H1 (cell line): ENCODE measurements around the gene CHTF8. TPM values are rescaled to one million over a fixed set of nuclear protein-coding genes. Genes with fewer than 3 reads are reported as not detected.

Source experiments
- CTCF ChIA-PET: fragments of 300-600 bp; sonication (Branson Sonifier 250); formaldehyde crosslinking; loops from one replicate; lab custom pipeline; 2021; ENCODE audit not compliant: partially characterized antibody; lab: Charles Lee
- POLR2A ChIA-PET: fragments of 300-600 bp; sonication (Branson Sonifier 250); formaldehyde crosslinking; loops from one replicate; lab custom pipeline; 2021; ENCODE audit warnings: inconsistent platforms; ENCODE audit not compliant: partially characterized antibody; lab: Charles Lee
- DNase-seq, 2 experiments: peaks; one replicate each; pipeline versions ENCODE4 v3.0.0 to v3.0.0-alpha.2; 2010 to 2022; ENCODE audit warnings: low spot score in 2 of 2, low read depth in 1 of 2, mixed read lengths in 1 of 2
- FAIRE-seq: peaks from 2 replicates; lab custom pipeline; 2011; peaks lifted over from hg19 to GRCh38; lab: Jason Lieb, UNC
- H2AFZ ChIP-seq: 2 replicates; pipeline ENCODE4 v1.8.1; 2012; ENCODE audit warnings: low read length, inconsistent platforms
- H2AK5ac ChIP-seq: 2 replicates; pipeline ENCODE4 v1.6.1; 2013; ENCODE audit warnings: low read depth, low read length
- H2BK120ac ChIP-seq: replicated peaks from 2 replicates; pipeline ENCODE3; 2013; ENCODE audit warnings: low read depth, low read length, inconsistent platforms
- H2BK12ac ChIP-seq: 2 replicates; pipeline ENCODE4 v1.6.1; 2013; ENCODE audit warnings: low read depth, low read length
- H2BK15ac ChIP-seq: 2 replicates; pipeline ENCODE4 v1.6.1; 2013; ENCODE audit warnings: low read length
- H2BK20ac ChIP-seq: 2 replicates; pipeline ENCODE4 v1.6.1; 2013; ENCODE audit warnings: low read length
- H2BK5ac ChIP-seq: 2 replicates; pipeline ENCODE4 v1.6.1; 2013; ENCODE audit warnings: low read depth, low read length
- H3K14ac ChIP-seq: 2 replicates; pipeline ENCODE4 v1.6.1; 2013; ENCODE audit warnings: inconsistent platforms; ENCODE audit not compliant: insufficient read length
- H3K18ac ChIP-seq: 2 replicates; pipeline ENCODE4 v1.6.1; 2013; ENCODE audit warnings: low read length; ENCODE audit errors: extremely low read depth
- H3K23ac ChIP-seq: 2 replicates; pipeline ENCODE4 v1.6.1; 2013; ENCODE audit warnings: inconsistent platforms; ENCODE audit not compliant: insufficient read length
- H3K23me2 ChIP-seq: 2 replicates; pipeline ENCODE4 v1.6.1; 2013; ENCODE audit warnings: low read depth, low read length
- H3K27ac ChIP-seq: 2 replicates; pipeline ENCODE4 v1.6.1; 2011; ENCODE audit warnings: low read depth, low read length, inconsistent platforms
- H3K27me3 ChIP-seq, 4 experiments: replicated peaks in 1 of 4; 1 replicate in 1 of 4; 2 replicates in 3 of 4; pipeline versions ENCODE4 v1.6.1 to v1.8.1; 2011 to 2013; ENCODE audit warnings: low read length in 3 of 4, mild to moderate bottlenecking in 3 of 4, inconsistent platforms in 2 of 4, mixed read lengths in 2 of 4, moderate library complexity in 1 of 4; ENCODE audit not compliant: control insufficient read depth in 3 of 4, insufficient read depth in 3 of 4; ENCODE audit errors: extremely low read depth in 1 of 4
- H3K36me3 ChIP-seq, 4 experiments: 2 replicates each; pipeline versions ENCODE4 v1.6.1 to v1.8.1; 2011 to 2013; ENCODE audit warnings: mild to moderate bottlenecking in 4 of 4, low read length in 3 of 4, moderate library complexity in 2 of 4, control low read depth in 1 of 4, inconsistent platforms in 1 of 4; ENCODE audit not compliant: insufficient read depth in 4 of 4, control insufficient read depth in 2 of 4
- H3K4ac ChIP-seq: replicated peaks from 2 replicates; pipeline ENCODE3; 2013; ENCODE audit warnings: low read length, low read depth, mixed read lengths, inconsistent platforms; ENCODE audit not compliant: insufficient read length
- H3K4me1 ChIP-seq, 4 experiments: replicated peaks in 1 of 4; 1 replicate in 1 of 4; 2 replicates in 3 of 4; pipeline versions ENCODE4 v1.6.1 to v1.8.1; 2011 to 2013; ENCODE audit warnings: low read length in 3 of 4, inconsistent platforms in 2 of 4, mixed read lengths in 1 of 4; ENCODE audit not compliant: insufficient read depth in 4 of 4, control insufficient read depth in 3 of 4
- H3K4me2 ChIP-seq, 2 experiments: 2 replicates each; pipeline versions ENCODE4 v1.6.1 to v1.8.1; 2011 to 2013; ENCODE audit warnings: low read depth in 2 of 2, low read length in 2 of 2, control low read depth in 1 of 2, inconsistent platforms in 1 of 2, mild to moderate bottlenecking in 1 of 2; ENCODE audit not compliant: insufficient read depth in 1 of 2
- H3K4me3 ChIP-seq, 4 experiments: fragments of 200-600, 300-600 bp in 1 of 4; sonication (generic), shearing (Covaris generic), sonication (Bioruptor Twin) in 1 of 4; 2 replicates each; pipeline versions ENCODE4 v1.5.1 to v1.8.1; 2011 to 2016; ENCODE audit warnings: low read length in 4 of 4, low read depth in 3 of 4, control low read depth in 2 of 4, inconsistent platforms in 2 of 4, mild to moderate bottlenecking in 2 of 4, mixed read lengths in 1 of 4, moderate library complexity in 1 of 4; ENCODE audit not compliant: insufficient read depth in 2 of 4; ENCODE audit errors: extremely low read depth in 1 of 4
- H3K56ac ChIP-seq: replicated peaks from 2 replicates; pipeline ENCODE3; 2013; ENCODE audit warnings: low read depth, mild to moderate bottlenecking, mixed read lengths, low read length, inconsistent platforms; ENCODE audit not compliant: insufficient read length
- H3K79me1 ChIP-seq: 2 replicates; pipeline ENCODE4 v1.6.1; 2013; ENCODE audit warnings: low read depth, low read length, control low read depth
- H3K79me2 ChIP-seq, 2 experiments: 2 replicates each; pipeline versions ENCODE4 v1.6.1 to v1.8.1; 2012 to 2013; ENCODE audit warnings: low read length in 2 of 2, mild to moderate bottlenecking in 2 of 2, inconsistent platforms in 1 of 2; ENCODE audit not compliant: insufficient read depth in 2 of 2, control insufficient read depth in 1 of 2
- H3K9ac ChIP-seq, 4 experiments: replicated peaks in 1 of 4; 1 replicate in 1 of 4; 2 replicates in 3 of 4; pipeline versions ENCODE4 v1.6.1 to v1.8.1; 2011 to 2013; ENCODE audit warnings: low read depth in 3 of 4, low read length in 3 of 4, control low read depth in 2 of 4, mild to moderate bottlenecking in 2 of 4, moderate library complexity in 2 of 4, inconsistent platforms in 1 of 4; ENCODE audit errors: extremely low read depth in 1 of 4
- H3K9me3 ChIP-seq, 2 experiments: 2 replicates each; pipeline versions ENCODE4 v1.6.1 to v1.8.1; 2012 to 2013; ENCODE audit warnings: mild to moderate bottlenecking in 2 of 2, moderate library complexity in 2 of 2, control low read depth in 1 of 2, inconsistent platforms in 1 of 2, low read depth in 1 of 2, low read length in 1 of 2, mixed read lengths in 1 of 2; ENCODE audit not compliant: insufficient read depth in 2 of 2
- H4K20me1 ChIP-seq, 2 experiments: replicated peaks in 1 of 2; 2 replicates each; pipeline versions ENCODE3 to v1.8.1; 2011 to 2013; ENCODE audit warnings: inconsistent platforms in 2 of 2, low read length in 2 of 2, mild to moderate bottlenecking in 1 of 2; ENCODE audit not compliant: insufficient read depth in 2 of 2, control insufficient read depth in 1 of 2
- H4K5ac ChIP-seq: 2 replicates; pipeline ENCODE4 v1.6.1; 2013; ENCODE audit warnings: low read length, low read depth, mixed read lengths, inconsistent platforms; ENCODE audit not compliant: insufficient read length
- H4K8ac ChIP-seq: 2 replicates; pipeline ENCODE4 v1.8.0; 2013; ENCODE audit warnings: mild to moderate bottlenecking, moderate library complexity, low read length, inconsistent platforms; ENCODE audit not compliant: insufficient read depth; ENCODE audit errors: extremely low read depth
- H4K91ac ChIP-seq: replicated peaks from 2 replicates; pipeline ENCODE3; 2013; ENCODE audit warnings: low read length, mixed read lengths, inconsistent platforms; ENCODE audit not compliant: insufficient read length
- ATF2 ChIP-seq: IDR thresholded peaks from 2 replicates; pipeline ENCODE4 v1.6.1; 2012; ENCODE audit warnings: low read length, inconsistent platforms
- CREB1 ChIP-seq: IDR thresholded peaks from 2 replicates; pipeline ENCODE4 v1.6.1; 2012; ENCODE audit warnings: inconsistent platforms
- EP300 ChIP-seq, 2 experiments: IDR thresholded peaks; 1 replicate in 1 of 2; 2 replicates in 1 of 2; pipeline ENCODE4 v1.6.1; 2011 to 2012; ENCODE audit warnings: low read depth in 2 of 2, low read length in 2 of 2, mild to moderate bottlenecking in 2 of 2, borderline replicate concordance in 1 of 2, inconsistent platforms in 1 of 2, moderate library complexity in 1 of 2
- GABPA ChIP-seq: IDR thresholded peaks from 2 replicates; pipeline ENCODE4 v1.6.1; 2011; ENCODE audit warnings: mild to moderate bottlenecking, low read length, moderate library complexity, borderline replicate concordance; ENCODE audit not compliant: insufficient read depth
- JUN ChIP-seq: IDR thresholded peaks from 2 replicates; pipeline ENCODE4 v1.6.1; 2011; ENCODE audit warnings: low read depth, mild to moderate bottlenecking, improper control_type of control experiment, low read length
- JUND ChIP-seq: IDR thresholded peaks from 2 replicates; pipeline ENCODE4 v1.6.1; 2011; ENCODE audit warnings: mild to moderate bottlenecking, improper control_type of control experiment, low read length
- KDM5A ChIP-seq: fragments of 200-600 bp; IDR thresholded peaks from 2 replicates; pipeline ENCODE4 v1.7.1; 2012; ENCODE audit warnings: mild to moderate bottlenecking, low read length, inconsistent platforms, mixed read lengths
- RNF2 ChIP-seq: fragments of 200-900, 300-1000 bp; sonication (generic); IDR thresholded peaks from 2 replicates; pipeline ENCODE4 v1.7.1; 2016; ENCODE audit warnings: borderline replicate concordance, low read depth, mild to moderate bottlenecking, antibody characterized with exemption, low read length; ENCODE audit not compliant: poor library complexity, severe bottlenecking; ENCODE audit errors: missing control alignments
- SIX5 ChIP-seq: IDR thresholded peaks from 2 replicates; pipeline ENCODE4 v1.6.1; 2011; ENCODE audit warnings: mild to moderate bottlenecking, low read depth, low read length
- SP2 ChIP-seq: IDR thresholded peaks from 2 replicates; pipeline ENCODE4 v1.6.1; 2012; ENCODE audit warnings: mild to moderate bottlenecking, low read length, inconsistent platforms
- TEAD4 ChIP-seq: IDR thresholded peaks from 2 replicates; pipeline ENCODE4 v1.6.1; 2012; ENCODE audit warnings: low read depth, low read length, inconsistent platforms, mixed read lengths
- WGBS, 2 experiments: shearing (Covaris generic) in 1 of 2; methylation state at CpG; one replicate each; pipeline versions ENCODE4 v1.1.6 to v1.1.7; 2013 to 2015; ENCODE audit warnings: low lambda C conversion rate in 2 of 2, mixed read lengths in 2 of 2, inconsistent platforms in 1 of 2, low coverage in 1 of 2, missing lambda C conversion rate in 1 of 2; ENCODE audit not compliant: insufficient replicate concordance in 2 of 2, insufficient coverage in 1 of 2, insufficient read length in 1 of 2; ENCODE audit errors: extremely low coverage in 1 of 2, missing lambda C conversion rate in 1 of 2; 5-methylcytosine and 5-hydroxymethylcytosine counted together
- polyA plus RNA-seq, 7 experiments: library from polyadenylated mRNA; depleted of rRNA in 3 of 7; stranded (reverse) in 5 of 7; unstranded in 2 of 7; fragments of >200 nt in 5 of 7; fragments of 200-250 nt in 2 of 7; gene quantifications; 1 replicate in 5 of 7; 2 replicates in 1 of 7; 4 replicates in 1 of 7; pipeline versions ENCODE4 v1.2.1 to v1.2.3, GENCODE V29; 2011 to 2013; ENCODE audit warnings: missing spikeins in 2 of 7, mixed read lengths in 2 of 7
- total RNA-seq: library from RNA; stranded (reverse); fragmentation: NEBNext Ultra II Directional; extraction: Animal tissue kit (Norgen Biotek cat#: 25700); gene quantifications from 2 replicates; pipeline ENCODE4 v1.2.1, GENCODE V29; 2021
- TF ChIP-seq, protein P1 (sequence below): IDR thresholded peaks from 2 replicates; pipeline ENCODE4 v1.6.1; 2011; ENCODE audit warnings: low read depth, mild to moderate bottlenecking, low read length; ENCODE audit not compliant: insufficient read depth

CHTF8 gene
- total and polyA plus RNA-seq, 2 of the 8 experiments (the other 6 are each of a cell fraction or from before 2014, with no cell fraction given): 114 to 138 TPM

DNA sequence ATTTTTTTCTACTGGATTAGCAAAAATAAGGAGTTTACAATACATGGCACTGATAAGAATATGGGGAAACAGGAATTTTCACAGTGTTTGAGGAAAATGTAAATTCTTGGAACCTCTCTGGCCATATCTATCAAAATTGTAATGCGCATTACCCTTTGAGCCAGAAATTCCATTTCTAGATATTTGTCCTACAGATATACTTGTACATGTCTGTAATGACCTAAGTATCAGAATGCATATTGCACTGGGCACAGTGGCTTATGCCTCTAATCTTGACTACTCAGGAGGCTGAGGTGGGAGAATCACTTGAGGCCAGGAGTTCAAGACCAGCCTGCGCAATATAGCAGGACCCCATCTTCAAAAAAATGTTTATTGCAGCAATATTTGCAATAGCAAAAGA lies 52.7 kb downstream of the CHTF8 start:
- Histone ChIP-seq H3K4ac (no peak overlapping the region), H3K4me3 (no peak overlapping the region), H4K5ac (no peak overlapping the region), H2BK12ac (no peak overlapping the region), H3K79me2 (no peaks in the 10 kb centered on the region), H2AK5ac (no peak overlapping the region), H2BK15ac (no peak overlapping the region), H3K23me2 (no peaks in the 10 kb centered on the region), H3K56ac (no peak overlapping the region), H4K8ac (no peak overlapping the region), H3K9me3 (no peaks in the 10 kb centered on the region), H4K20me1 (no peaks in the 10 kb centered on the region), H4K91ac (no peak overlapping the region), H2BK20ac (no peak overlapping the region), H3K4me2 (no peak overlapping the region), H3K79me1 (no peaks in the 10 kb centered on the region), H3K27me3 (no peaks in the 10 kb centered on the region), H3K18ac (no peak overlapping the region), H2BK120ac (no peak overlapping the region), H2AFZ (no peak overlapping the region), H3K14ac (no peak overlapping the region), H3K36me3 (no peaks in the 10 kb centered on the region), H2BK5ac (no peak overlapping the region), H3K27ac (no peak overlapping the region), H3K4me1 (peaks cover 4 to 18% (median 15%) of the 10 kb centered on the region in 4 experiments; a peak in 5 of 7 replicates), H3K23ac (no peak overlapping the region), H3K9ac (no peak overlapping the region)
- ChIA-PET POLR2A (interaction anchor here (0.9 kb wide), 1 partner anchor 26 kb away, joined by 3 read pairs; no protein-coding TSS in a partner anchor), CTCF (interaction anchor here (0.9 to 2.2 kb wide), 4 partner anchors 13 to 90 kb away, joined by 3 to 11 read pairs (median 6); no protein-coding TSS in a partner anchor)
- DNase-seq: no peak
- FAIRE-seq: no peak
- 98% methylated on average over 2 of the region's 2 CpGs; no CpG with 5 or more reads in 1 of the 2 experiments for WGBS, 2 experiments
- no peak for TF ChIP-seq JUN
- TF ChIP-seq EP300 (IDR thresholded peaks at IDR 0.05; ENCODE audit: borderline replicate concordance in 1 of 2, low read depth in 2 of 2, low read length in 2 of 2): no peak
- TF ChIP-seq RNF2: no peak
- TF ChIP-seq JUND: no peak
- TF ChIP-seq CREB1: no peak
- TF ChIP-seq ATF2: no peak
- no peak for TF ChIP-seq SP2
- TF ChIP-seq, protein P1, sequence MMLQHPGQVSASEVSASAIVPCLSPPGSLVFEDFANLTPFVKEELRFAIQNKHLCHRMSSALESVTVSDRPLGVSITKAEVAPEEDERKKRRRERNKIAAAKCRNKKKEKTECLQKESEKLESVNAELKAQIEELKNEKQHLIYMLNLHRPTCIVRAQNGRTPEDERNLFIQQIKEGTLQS: no peak
- no peak for TF ChIP-seq SIX5
- no peak for TF ChIP-seq KDM5A
- no peak for TF ChIP-seq TEAD4
- no peak for TF ChIP-seq GABPA
